ENCODE measurements around the gene WDR81. TPM values are rescaled to one million over a fixed set of nuclear protein-coding genes. Genes with fewer than 3 reads are reported as not detected.

Gene WDR81
- total RNA-seq, 2 donors from 2014 or later, result 39.2 to 72.9 TPM

DNA sequence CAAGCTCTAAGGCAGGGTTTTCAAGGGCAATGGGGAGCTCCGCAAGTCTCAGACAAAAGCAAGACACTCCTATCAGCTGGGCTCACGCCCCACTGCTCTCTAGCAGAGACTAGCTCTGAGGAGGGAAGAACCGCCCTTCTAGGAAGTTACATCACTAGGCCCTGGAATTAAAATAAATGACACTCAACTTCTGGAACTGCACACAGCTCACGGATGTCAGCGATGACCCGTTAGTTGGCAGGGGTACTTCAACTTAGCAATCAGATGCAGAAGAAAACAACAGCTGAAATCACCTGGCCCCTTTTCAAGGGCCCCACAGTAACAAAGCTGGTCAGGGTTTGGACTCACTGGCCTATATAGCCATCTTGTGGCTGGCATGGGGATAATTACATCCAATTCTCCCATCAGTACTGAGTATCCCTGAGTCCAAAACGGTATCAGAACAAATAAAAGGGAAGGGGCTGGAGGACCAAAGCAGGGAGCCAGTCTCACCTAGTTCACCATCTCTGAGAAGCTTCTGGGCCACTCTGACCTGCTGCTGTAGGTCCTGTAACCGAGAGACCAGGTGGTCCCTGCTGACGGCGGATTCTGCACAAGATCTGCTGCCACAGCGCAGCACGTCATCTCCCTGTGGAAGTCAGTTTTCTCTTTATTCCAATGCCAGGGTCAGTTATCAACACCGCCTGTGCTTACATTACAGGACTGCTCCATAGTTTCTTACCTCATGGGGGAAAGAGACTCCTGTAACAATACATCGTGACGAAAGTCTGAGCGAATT is 59.5 kb downstream of the WDR81 start:
- no peaks in the 10 kb centered on the region for H3K9me3 ChIP-seq
- peak; percentile 68 for DNase-seq (ENCODE audit: low spot score)
- H3K4me3 ChIP-seq, result no peak overlapping the region
- peak; percentile 85 for TF ChIP-seq POLR2AphosphoS5 (IDR thresholded peaks at IDR 0.05)
- TF ChIP-seq, protein P1, sequence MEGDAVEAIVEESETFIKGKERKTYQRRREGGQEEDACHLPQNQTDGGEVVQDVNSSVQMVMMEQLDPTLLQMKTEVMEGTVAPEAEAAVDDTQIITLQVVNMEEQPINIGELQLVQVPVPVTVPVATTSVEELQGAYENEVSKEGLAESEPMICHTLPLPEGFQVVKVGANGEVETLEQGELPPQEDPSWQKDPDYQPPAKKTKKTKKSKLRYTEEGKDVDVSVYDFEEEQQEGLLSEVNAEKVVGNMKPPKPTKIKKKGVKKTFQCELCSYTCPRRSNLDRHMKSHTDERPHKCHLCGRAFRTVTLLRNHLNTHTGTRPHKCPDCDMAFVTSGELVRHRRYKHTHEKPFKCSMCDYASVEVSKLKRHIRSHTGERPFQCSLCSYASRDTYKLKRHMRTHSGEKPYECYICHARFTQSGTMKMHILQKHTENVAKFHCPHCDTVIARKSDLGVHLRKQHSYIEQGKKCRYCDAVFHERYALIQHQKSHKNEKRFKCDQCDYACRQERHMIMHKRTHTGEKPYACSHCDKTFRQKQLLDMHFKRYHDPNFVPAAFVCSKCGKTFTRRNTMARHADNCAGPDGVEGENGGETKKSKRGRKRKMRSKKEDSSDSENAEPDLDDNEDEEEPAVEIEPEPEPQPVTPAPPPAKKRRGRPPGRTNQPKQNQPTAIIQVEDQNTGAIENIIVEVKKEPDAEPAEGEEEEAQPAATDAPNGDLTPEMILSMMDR (IDR thresholded peaks at IDR 0.05), result peak; percentile 35 to 91 (median 68)
- TF ChIP-seq POLR2A (IDR thresholded peaks at IDR 0.05), result no peak
- H3K27ac ChIP-seq, result peak overlapping the region; percentile 90
- peaks cover 25% of the 10 kb centered on the region for H3K4me1 ChIP-seq (replicated peaks)
- no peaks in the 10 kb centered on the region for H3K27me3 ChIP-seq (replicated peaks; ENCODE audit: insufficient read depth)
- H3K36me3 ChIP-seq, result no peaks in the 10 kb centered on the region
- WGBS, result 52% methylated on average over 16 of the region's 16 CpGs
- intact Hi-C loops (cut with DNase I), result loop anchor here (2.0 to 5.0 kb wide), 2 partner anchors 63 to 117 kb away; no protein-coding TSS in a partner anchor

DNA sequence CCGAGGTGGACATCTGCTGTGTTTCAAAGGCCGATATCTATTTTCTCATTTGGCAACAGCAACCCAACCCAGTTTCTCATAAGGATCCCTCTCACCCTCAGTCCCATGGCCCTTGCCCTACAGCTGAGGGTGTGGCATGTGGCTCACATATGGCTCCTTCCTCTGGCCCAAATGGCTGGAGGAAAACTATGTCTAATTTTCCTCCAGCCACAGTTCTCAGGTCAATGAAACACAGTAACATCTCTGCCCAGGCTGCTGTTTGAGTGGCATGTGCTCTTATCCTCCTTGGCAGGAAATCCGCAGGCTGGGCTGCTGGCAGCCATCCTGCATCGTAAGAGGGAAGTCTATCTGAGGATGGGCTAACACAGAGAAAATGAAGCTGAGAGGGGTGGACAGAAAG is 61.4 kb downstream of the WDR81 start:
- no peak for DNase-seq (ENCODE audit: low spot score)
- peaks cover 17% of the 10 kb centered on the region for H3K4me1 ChIP-seq (replicated peaks)
- H3K27me3 ChIP-seq (replicated peaks; ENCODE audit: insufficient read depth), result no peaks in the 10 kb centered on the region
- H3K36me3 ChIP-seq, result no peaks in the 10 kb centered on the region
- TF ChIP-seq POLR2A (IDR thresholded peaks at IDR 0.05) (no peak), POLR2AphosphoS5 (IDR thresholded peaks at IDR 0.05) (no peak)
- TF ChIP-seq, protein P1 (IDR thresholded peaks at IDR 0.05), result no peak
- no peaks in the 10 kb centered on the region for H3K9me3 ChIP-seq
- H3K4me3 ChIP-seq, result no peak overlapping the region
- intact Hi-C loops (cut with DNase I), result loop anchor here (2.0 to 5.0 kb wide), 2 partner anchors 41 to 65 kb away; partner anchors contain the start of gene SMYD4
- peak overlapping the region; percentile 81 to 85 for H3K27ac ChIP-seq
- WGBS, result 78% methylated on average over 4 of the region's 4 CpGs

DNA sequence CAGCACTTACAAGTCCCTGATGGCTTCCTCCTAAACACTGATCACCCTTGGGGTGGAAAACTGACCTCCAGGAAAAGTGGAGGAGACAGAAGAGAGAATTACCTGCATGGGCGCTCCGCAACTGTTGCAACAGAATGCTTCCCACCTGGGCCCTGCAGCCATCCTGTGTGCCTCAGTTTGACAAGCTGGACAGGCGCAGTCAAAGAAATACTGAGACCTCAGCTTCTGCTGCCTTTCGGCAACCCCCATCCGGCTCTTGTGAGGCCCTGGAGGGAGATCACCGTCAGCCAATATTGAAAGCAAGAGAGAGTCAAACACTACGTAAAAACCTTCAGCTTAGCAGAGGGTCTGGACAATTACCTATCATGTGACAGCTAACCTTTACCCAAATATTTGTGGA is 62.2 kb downstream of the WDR81 start:
- DNase-seq (ENCODE audit: low spot score), result no peak
- WGBS, result 70% methylated on average over 7 of the region's 7 CpGs
- Histone ChIP-seq H3K9me3 (no peaks in the 10 kb centered on the region), H3K4me1 (replicated peaks) (peaks cover 17% of the 10 kb centered on the region), H3K27me3 (replicated peaks; ENCODE audit: insufficient read depth) (no peaks in the 10 kb centered on the region), H3K36me3 (no peaks in the 10 kb centered on the region), H3K4me3 (no peak overlapping the region), H3K27ac (peak overlapping the region; percentile 81 to 85)
- TF ChIP-seq POLR2AphosphoS5 (IDR thresholded peaks at IDR 0.05) (no peak), POLR2A (IDR thresholded peaks at IDR 0.05) (no peak)
- TF ChIP-seq, protein P1 (IDR thresholded peaks at IDR 0.05), result no peak
- intact Hi-C loops (cut with DNase I), result loop anchor here (5.0 kb wide), 1 partner anchor 41 kb away; the partner anchor contains the start of gene SMYD4

DNA sequence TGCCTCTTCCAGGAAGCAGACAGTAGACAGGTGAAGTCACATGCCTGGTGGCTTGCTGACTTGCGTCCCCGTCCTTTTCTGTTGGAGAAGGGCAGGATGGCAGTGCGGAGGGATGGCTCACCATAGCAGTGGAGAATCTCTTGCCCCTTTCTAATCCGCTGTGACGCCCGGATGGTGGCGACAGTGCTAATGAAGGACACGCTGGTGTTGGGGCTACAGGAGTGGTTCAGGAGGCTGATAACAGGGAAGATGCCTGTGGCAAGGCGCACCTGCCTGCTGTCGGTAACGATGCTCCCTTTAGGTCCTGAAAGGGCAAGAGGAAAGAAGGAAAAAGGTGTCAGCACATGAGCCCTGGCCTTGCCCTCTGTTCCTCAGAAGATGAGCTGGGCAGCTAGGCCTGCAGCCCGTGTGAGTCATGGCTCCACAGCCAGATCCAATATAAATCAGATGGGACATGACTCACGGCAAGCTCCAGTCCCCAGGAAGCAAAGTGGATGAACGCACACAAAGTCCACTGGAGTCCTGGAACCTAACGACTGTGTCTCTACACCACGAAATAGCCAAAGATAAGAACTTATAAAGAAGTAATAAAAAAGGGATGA is 62.9 kb downstream of the WDR81 start:
- TF ChIP-seq POLR2AphosphoS5 (IDR thresholded peaks at IDR 0.05) (peak; percentile 75), POLR2A (IDR thresholded peaks at IDR 0.05) (no peak)
- TF ChIP-seq, protein P1 (IDR thresholded peaks at IDR 0.05), result no peak
- no peaks in the 10 kb centered on the region for H3K9me3 ChIP-seq
- H3K4me1 ChIP-seq (replicated peaks), result peaks cover 17% of the 10 kb centered on the region
- H3K4me3 ChIP-seq, result no peak overlapping the region
- intact Hi-C loops (cut with DNase I), result loop anchor here (5.0 kb wide), 1 partner anchor 40 kb away; the partner anchor contains the start of gene SMYD4
- H3K27me3 ChIP-seq (replicated peaks; ENCODE audit: insufficient read depth), result no peaks in the 10 kb centered on the region
- WGBS, result 69% methylated on average over 16 of the region's 16 CpGs
- H3K36me3 ChIP-seq, result no peaks in the 10 kb centered on the region
- DNase-seq (ENCODE audit: low spot score), result peak; percentile 60
- peak overlapping the region; percentile 81 to 85 for H3K27ac ChIP-seq

MicroRNAs within 50 kb of the gene (microRNA counts, 767-probe panel; counts per million panel counts)
- microRNA hsa-miR-22-3p, result 3,274 to 3,719 counts per million in 2 donors

Other genes starting within 250 kb of the WDR81 start
- 100 to 1,000 TPM in 1 of 2 donors, 10 to 100 TPM in 1; 94.4 to 120 TPM for gene MYO1C, start 232.0 kb upstream of the WDR81 start, total RNA-seq
- 10 to 100 TPM; 82.7 to 87.4 TPM for gene INPP5K, start 208.1 kb upstream of the WDR81 start, total RNA-seq
- 10 to 100 TPM; 51.6 to 57.5 TPM for gene PITPNA, start 161.9 kb upstream of the WDR81 start, total RNA-seq
- 10 to 100 TPM; 11.8 to 14.8 TPM for gene SLC43A2, start 95.9 kb upstream of the WDR81 start, total RNA-seq
- gene SCARF1, start 79.0 kb upstream of the WDR81 start, total RNA-seq, result 10 to 100 TPM; 11.0 to 14.5 TPM
- gene RILP, start 74.8 kb upstream of the WDR81 start, total RNA-seq, result 10 to 100 TPM; 16.9 to 24.4 TPM
- 100 to 1,000 TPM; 235 to 321 TPM for gene PRPF8, start 39.8 kb upstream of the WDR81 start, total RNA-seq
- 1 to 10 TPM; 2.3 TPM for gene TLCD2, start 14.3 kb upstream of the WDR81 start, total RNA-seq
- 10 to 100 TPM; 30.4 to 56.1 TPM for gene SERPINF2, start 18.2 kb downstream of the WDR81 start, total RNA-seq
- gene SERPINF1, start 37.4 kb downstream of the WDR81 start, total RNA-seq, result 1,000 to 10,000 TPM in 1 of 2 donors, 100 to 1,000 TPM in 1; 119 to 2,127 TPM
- gene SMYD4, start 105.2 kb downstream of the WDR81 start, total RNA-seq, result 10 to 100 TPM; 13.6 to 14.7 TPM
- gene RPA1, start 105.3 kb downstream of the WDR81 start, total RNA-seq, result 10 to 100 TPM; 33.0 to 34.0 TPM